ENCODE results near the gene RAD51B.
"Not testable (repeated sequence)": the region's sequence is repeated elsewhere in the genome, so short reads cannot be mapped to it uniquely, and the experiment has no call there.

Gene RAD51B

DNA sequence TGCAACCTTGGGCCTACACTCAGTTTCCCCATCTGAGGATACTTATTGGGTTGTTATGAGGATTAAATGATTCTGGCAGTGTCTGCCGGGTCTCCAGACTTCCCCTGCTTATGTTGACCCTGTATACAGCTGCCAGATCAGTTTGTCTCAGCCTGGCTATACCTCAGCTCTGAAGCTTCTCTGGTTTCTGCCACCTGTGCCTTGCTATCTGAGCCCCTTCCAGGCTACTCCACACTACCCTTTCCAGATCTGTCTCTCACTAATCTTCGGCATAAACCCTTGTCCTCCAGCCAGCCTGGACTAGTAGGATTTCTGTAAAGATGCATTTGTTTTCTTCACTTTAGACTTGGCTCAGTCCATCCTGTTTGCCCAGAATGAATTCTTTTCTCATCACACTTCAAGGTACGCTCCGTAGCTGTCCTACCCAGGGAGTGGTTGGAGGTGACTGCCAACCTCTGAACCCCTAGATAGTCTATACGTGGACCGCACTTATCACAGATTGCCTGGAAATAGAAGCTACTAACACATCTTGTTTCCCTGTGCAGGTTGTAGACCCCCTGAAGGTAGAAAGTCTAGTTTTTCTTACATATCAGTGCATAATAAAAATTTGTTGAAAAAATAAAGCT, 422.4 kb downstream of the RAD51B start:
- no peak for DNase-seq

DNA sequence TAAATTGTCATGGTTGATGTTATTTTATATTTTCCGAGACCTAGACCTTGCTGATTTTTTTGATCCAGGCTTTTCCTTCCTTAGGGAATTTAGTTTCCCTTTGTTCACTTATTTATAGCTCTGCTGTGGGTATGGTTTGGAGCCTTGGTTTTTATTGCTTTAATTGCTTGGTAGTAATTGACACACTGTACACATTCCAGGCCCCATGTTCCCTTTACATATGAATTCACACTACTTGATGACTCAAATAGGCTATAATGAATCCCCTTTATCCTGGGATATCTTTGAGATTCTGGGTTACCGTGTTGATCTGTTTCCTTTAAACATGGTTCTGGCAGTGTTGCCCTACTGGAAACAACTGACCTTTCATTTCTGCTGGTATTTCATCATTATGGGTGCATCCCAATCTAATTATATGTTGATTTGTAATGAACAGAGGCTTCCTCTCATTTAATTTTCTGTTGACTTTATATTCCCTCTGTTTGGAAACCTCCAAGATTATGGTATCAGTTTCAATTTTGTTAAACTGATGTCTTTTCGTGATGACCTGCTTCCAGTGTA, 424.0 kb downstream of the RAD51B start:
- no peak for DNase-seq

DNA sequence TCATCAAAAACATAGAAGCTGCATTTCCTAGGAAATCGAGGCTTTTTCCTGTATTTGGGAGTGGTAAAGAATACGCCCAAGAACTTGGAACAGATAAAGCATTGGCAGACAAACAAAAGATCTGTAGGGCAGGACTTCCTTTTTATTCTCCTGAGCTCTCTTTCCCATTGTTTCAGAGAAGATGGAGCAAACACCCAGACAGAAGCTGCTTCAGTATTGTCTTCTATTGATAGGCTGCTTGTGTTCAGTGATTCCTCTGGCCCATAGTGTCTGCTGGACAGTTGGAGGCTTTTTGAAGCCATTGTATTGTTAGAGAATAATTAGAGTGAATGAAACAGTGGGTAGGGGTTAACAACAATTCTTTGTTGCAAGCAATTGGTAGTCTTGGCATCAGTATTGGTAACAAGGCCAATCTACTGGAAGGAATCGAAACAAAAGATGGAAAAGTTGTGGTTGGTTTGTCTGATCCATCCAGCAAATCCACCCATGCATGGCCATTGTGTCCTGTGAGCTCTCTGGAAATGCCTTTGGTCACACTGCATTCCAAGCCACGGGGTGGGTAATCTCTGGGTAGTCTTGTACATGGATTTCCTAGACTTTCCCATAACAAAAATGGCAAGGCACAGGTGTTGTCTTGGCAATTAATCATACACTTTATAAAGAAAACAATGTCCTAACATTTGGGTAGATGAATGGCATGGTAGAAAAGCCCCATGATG, 424.8 kb downstream of the RAD51B start:
- DNase-seq: no peak

DNA sequence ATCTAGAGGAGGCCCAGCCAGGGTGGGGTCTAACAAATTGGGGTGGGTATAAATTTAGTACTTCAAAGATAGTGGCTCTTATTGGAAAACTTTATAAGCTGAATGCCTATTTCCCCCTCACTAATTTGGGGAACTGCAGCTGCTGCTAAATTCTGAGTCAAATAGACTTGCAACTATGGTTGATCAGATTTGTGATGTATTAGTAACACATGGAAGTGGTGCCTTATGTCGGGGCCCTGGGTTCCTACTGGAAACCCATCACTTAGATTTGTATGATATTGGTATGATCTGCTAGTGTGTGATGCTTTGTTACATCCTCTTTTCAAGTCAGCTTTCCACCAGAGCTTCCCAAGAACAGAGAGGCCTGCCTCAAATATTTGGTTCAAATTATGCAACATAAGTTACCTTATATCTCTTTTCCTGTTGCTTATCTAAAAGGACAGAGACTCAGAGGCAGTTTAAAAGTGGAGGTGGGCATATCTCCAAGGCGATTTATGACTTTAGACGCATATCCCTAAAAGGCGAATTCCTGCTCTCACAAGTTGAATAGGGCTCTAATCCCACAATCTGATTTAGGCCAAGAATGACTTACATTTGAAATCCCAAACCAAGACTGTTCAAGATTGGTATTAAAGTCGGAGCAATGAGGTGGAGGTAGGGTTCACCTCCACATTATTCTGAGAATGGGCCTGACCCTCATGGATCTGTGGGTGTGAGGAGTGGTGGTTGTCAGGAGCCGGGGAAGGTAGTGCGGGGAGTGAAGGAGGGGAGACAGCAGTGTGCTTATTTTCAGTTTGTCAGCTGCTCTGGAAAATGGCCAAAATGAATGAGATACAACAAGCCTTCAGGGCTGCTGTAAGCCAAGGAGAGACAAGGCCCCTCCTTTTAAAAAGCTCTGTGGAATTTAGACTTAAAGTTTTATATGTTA, 425.8 kb downstream of the RAD51B start:
- DNase-seq: no peak

DNA sequence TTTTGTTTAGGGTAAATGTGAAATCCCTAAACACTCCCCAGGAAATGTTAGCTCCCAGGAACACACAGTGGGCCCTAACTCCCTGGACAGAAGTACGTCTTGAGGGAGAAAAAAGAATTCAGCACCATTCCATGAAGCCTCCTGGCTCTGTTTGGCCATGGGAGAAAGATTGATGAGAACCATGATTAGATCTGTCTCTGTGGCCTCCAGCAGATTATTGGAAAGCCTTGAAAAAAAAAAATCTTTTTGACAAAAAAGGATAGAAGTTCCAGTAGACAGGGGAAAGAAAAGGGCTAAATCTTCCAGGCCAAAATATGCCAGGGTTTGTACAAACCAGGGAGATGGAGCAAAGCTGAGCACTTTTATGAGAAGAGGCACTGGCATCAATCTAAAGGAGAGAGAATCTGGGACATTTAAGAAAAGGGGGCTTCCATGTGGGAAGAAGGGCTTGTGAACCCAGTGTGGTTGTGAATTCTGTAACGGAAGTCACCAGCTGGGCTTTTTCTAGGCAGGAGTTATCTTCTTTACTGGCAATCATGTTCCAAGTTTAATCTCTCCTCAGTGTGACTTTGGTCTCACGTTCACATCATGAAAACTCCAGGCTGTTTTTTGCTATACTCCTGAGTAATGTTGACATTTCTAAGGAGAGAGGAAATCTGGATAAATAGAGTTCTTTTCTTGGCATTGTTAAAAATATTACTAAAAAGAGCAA, 426.7 kb downstream of the RAD51B start:
- DNase-seq: no peak

DNA sequence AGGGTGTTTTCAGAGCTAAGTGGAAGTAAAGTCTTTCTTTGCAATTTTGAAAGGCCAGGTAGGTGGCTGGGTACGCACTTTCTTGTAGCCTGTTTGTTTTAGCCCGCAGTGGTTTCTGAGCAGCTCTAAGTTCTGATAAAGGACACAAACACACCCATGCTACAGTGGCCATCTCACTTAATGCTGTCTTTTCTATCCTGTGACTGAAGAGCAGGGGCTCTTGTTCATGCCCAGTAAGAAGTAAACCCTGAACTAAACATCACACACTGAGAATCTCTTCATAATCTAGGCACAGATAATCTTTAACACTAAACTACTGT, 427.2 kb downstream of the RAD51B start:
- no peak for DNase-seq

DNA sequence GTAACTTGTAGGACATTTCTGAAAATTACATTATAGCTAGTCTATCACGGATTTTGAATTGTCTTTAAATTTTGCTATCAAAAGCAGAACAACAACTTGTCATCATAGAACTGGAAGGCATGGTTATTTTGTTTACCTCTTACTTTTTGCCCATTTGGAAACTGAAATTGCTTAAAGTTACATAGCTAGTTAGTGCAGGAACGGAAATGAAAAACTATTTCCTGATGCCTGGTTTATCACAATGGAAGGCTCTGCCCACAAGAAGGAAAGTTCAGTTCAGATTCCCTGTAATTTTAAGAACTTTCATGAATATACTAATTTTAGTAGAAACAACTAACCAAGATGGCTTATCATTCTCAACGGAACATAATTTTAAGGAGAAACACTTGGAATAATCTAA, 427.7 kb downstream of the RAD51B start:
- no peak for DNase-seq

DNA sequence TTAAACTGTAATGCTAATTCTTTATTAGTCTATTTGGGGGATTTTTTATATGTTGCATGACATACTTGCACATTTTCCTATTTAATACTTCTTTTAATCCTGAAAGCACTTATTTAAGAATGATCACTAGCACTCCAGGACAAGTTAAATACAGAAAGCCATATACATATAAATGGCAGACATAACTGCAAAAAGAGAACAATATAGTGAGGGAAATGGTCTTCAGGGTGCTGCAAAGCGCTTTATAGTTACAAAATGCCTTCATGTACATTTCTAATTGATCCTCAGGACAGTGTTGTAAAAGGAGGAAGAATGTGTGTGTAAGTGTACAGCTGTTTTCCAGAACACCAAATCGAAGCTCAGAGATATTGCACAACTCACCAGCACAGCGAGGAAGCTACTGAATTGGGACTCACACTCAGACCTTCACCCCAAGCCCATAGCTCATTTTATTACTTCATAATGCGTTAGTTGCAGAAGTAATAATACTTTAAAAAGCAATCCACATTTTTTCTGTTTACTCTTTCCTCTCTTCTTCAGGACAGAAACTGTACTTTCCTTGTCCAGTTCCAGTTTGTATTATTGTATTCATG, 428.2 kb downstream of the RAD51B start:
- DNase-seq: no peak

DNA sequence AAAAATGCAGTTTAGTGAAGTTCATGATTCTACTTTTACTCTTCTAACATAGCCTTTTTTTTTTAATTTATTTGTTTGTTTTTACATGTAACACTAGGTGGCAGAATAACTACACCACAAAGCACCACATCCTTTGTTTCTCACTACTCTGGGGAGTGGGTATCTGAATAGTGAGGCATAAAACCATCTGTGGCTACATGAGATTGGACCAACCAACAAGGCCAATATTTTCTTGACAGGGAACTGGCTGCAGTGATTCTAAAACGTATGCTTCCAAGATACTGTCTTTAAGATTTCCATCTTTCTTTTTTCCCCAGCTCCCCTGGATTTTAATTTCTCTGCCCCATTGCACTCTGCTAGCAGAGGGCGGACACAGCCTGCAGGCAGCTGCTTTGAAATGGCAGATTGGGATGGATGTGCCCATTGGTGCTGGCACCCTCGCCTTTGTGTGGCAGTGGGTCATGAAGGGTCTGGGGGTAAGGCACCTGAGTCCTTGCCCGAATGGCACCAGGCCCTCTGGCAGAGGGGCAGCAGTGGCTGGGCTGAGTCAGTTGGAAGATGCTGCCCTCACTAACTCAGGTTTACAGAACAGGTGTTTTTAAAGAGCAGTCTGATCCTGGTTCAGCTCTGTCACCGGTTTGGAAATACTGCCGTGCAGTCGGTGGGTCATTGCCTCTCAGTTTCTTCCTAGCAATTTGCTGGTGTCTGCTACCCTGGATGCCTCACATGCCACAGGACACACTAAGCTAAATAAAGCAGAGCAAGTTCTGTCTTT, 429.1 kb downstream of the RAD51B start:
- DNase-seq: no peak

DNA sequence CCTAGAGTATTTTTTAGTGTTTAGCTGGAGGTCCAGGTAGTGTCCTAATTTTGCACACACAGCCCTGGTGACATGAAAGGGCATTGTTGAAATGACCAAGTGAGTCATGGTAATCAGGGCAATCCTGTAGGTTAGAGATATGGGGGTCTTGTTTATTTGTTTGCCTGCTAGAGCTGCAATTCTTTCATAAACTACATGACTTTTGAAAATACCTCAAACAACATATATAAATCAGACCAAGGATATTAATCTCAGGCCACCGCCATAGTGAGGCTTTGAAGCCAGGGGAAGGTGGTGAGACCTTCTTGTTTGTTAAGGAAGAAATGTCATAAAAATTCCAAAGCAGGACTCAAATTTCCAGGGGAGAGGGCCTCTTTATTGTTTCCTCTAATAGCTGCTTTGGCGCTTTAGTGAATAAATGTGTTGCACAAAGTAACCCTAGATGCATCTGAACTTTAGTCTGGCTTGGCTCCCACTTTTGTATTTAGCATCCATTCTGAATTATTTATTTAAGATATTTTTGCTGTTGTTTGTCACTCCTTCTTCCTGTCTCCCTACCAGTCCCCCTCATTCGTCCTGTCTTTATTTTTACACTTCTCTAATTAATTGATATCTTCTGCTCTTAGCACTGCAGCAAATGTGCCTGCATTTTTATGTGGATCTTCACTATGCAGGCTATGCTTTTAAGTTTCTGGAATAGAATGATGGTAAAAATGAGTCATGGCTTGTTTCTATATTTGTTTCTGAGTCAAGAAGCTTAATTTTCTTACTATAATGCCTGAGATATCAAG, 430.3 kb downstream of the RAD51B start:
- no peak for DNase-seq

DNA sequence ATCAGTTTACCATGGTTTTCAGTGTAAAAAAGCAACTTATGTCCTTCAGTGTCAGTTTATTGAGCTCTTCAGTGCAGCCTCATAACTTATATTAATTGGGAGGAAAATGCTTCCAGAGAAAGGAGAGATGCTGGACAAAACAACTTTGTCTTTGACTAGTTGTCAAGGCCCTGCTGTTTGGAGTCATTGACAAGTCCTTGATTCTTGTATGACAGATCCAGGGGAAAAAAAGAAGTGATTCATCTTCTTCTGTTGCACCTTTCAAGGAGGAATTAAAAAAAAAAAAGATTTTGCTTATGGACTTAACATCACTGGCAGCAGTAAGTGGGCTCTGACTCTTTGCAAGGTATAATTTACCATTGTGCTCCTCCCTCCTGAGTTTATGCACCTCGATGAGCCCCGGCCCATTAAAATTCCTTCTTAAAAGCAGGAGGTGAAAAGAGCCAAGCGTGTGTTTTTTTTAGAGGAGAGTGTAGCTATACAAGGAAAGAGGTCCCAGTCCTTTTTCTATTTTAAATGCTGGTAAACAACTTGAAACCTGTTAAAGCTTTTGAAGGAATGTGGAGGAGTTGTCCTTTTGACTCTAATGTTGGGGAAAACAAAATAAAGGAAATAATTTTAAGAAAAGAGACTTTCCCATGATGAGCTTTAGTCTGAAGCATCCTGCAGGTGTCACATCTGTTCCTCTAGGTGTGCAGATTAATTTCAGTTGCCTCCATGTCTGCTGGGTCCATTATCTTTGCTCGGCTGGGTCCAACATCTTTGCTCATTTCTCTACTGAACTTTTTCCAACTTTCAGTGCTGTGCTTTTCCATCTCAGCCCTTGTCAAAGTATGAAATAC, 431.6 kb downstream of the RAD51B start:
- DNase-seq: no peak

DNA sequence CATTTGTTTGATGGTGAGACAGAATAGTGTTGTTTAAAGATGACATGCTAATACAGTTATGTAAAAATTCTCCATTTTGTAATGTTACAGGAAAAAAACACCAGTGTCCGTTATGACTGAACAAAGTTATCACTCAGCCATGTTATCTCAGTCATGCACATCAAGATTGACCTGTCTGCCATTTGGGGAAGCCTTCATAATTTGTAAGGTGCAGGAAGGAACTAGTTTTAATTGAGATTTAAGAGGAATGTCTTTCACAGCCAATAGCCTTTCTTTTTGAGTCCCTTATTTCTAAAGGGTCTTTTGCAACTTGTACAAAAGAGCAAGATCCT, 432.2 kb downstream of the RAD51B start:
- no peak for DNase-seq

DNA sequence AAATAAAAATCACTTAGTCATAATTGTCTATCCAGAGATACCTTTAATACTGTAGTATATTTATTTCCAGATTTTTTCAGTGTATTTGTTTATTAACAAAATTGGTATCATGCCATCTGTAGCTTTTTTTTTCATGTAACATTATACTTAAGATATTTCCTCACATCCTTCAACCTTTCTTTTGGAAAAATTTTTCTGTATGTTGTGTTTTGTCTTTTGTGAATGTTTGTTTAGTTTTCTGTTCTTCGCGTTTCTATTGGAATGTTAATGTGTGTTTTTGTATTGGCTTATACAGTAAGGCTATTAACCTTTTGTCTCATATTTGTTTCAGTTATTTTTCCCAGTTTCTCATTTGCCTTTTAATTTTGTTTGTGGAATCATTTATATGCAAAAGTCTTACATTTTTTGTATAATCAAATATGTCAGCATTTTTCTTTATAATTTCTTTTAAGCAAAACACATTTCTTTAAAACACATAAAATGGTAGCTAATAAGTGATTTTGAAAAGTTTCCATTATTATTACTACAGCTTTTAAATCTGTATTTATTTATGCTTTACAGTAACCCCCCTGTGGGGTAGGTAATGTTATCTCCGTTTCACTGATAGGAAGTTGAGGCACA, 433.7 kb downstream of the RAD51B start:
- DNase-seq: no peak

DNA sequence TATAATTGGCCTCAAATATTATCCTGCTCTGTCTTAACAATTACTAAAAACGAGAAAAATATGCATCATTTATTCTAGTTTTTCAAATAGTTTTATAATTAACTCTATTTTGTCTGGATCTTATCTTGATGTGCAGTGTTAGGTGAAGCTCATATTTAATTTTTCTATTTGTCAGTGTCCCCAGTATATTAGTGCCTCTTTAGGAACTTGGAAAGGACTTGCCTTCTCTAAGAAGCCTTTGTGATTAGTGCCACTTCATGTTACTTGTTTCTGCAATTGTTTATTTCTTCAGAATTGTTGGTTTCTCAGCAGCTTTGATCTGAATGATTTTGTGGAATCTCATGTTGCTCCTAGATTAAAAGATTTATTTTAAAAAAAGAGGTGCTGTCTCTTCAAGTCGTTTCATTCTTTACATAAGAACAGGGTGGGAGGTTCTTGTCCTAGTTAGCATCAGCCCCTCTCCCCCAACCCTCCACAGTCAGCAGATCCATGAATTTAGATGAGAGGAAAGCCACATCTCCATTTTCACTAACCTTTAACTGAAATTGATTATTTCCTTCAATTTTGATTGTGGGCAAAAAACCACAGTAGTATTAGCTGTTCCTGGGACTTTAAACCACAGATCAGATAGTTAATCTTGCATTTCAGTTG, 434.4 kb downstream of the RAD51B start:
- DNase-seq: no peak

DNA sequence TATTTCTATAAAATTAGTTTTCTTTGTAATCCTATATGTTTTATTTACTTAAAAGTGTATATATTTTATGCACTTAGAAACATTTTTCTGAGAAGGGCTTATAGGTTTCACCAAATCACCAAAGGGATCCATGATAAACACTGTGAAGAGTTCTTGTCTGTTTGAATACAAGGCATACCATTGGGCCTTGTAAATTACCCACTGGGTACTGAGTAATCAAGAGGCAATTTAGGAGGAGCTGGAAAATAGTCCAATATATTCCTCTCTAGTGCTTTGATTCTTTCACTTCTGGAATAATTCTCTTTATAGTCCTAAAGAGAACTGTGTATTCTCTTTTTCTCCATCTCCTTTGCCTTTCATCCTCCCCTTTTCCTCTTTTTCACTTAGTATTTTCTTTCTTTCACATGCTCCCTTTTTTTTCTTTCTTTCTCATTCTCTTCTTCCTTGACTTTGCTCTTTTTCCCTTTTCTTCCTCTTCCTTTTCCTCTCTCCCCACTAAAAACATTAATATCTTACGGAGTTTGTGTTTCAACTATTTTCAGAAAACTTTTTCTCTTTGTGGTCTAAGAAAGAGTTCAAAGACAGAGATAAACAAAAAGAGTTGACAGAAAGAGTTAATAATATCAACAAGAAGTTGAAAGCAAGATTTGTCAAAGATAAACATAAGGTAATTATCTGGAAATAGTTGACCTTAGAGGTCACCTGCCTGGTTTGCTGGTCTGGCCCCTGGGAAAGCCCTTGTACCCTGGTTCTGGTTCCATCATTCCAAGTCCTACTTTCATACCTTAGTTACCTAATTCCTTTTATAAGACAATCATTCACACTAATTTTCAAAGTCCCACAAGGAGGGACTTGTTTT, 435.3 kb downstream of the RAD51B start:
- DNase-seq: no peak

DNA sequence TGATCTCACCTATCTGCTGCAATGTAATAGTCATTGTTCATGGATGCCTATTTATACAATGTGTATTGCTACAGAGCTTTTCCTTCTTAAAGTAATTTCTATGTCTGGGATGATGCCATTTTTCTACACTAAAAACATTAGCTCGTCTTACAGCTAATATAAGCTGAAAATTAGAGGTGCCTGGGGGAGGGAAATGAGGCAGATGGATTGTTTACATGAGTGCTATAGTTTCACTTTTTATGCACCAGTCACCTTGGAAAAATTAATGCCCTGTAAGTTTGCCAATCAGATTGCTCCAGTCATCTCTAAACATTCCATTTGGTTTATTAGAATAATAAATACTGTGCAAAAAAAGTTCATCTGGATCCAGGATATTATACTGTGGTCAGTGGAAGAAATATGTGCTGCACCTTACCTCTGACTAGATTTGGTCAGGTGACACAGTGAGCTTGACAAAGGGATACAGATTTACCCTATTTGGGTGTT, 436.2 kb downstream of the RAD51B start:
- no peak for DNase-seq

DNA sequence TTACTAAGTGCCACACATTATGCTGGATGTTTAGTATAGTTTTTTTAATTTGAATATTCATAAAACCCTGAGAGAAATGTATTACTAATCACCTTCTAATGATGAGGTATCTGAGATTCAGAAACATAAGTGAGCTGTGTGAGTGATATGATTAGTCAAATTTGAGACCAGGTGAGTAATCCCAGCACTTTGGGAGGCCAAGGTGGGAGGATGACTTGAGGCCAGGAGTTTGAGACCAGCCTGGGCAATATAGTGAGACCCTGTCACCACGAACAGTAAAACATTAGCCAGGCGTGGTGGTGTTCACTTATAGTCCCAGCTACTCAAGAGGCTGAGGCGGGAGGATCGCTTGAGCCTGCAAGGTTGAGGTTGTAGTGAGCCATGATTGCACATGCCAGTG, 438.4 kb downstream of the RAD51B start:
- peak in 1 of 2 experiments; percentile 31 for DNase-seq

DNA sequence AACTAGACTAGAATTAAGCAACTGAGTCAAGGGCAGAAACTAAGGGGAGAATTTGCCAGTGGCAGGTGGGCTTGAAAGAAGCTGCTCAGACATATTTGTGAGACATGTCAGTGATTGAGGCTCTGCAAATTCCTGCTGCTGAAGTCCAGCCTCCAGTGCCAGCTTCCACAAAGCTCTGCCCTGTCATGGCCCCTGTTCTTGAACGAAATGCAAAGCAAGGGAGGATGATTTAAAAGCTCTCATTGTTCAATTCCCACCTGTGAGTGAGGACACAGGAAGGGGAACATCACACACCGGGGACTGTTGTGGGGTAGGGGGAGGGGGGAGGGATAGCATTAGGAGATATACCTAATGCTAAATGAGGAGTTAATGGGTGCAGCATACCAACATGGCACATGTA, 439.4 kb downstream of the RAD51B start:
- not testable (repeated sequence) for DNase-seq
